HEK293T (cell line): ENCODE data around the gene CCR5AS.
"Not testable (repeated sequence)": the region's sequence is repeated elsewhere in the genome, so short reads cannot be mapped to it uniquely, and the experiment has no call there.

Source experiments
- CTCF ChIA-PET: fragments of 350-600 bp; formaldehyde crosslinking; extraction: SDS; loops from one replicate; lab custom pipeline; 2021; ENCODE audit warnings: antibody characterized with exemption, inconsistent platforms; lab: Yijun Ruan, JAX
- POLR2A ChIA-PET: fragments of 350-600 bp; formaldehyde crosslinking; extraction: SDS; loops from one replicate; lab custom pipeline; 2020; ENCODE audit warnings: antibody characterized with exemption, inconsistent platforms; lab: Yijun Ruan, JAX
- DNase-seq: peaks from one replicate; pipeline ENCODE4 v3.0.0; 2012; ENCODE audit warnings: mixed read lengths; ENCODE audit errors: extremely low spot score
- ARNT ChIP-seq: fragments of 450-650 bp; IDR thresholded peaks from 2 replicates; pipeline ENCODE4 v1.6.1; 2017; ENCODE audit warnings: mild to moderate bottlenecking
- BHLHE40 ChIP-seq: fragments of 450-650 bp; IDR thresholded peaks from 2 replicates; pipeline ENCODE4 v1.6.1; 2016; ENCODE audit warnings: mild to moderate bottlenecking, moderate library complexity, borderline replicate concordance
- CTBP1 ChIP-seq: fragments of 450-650 bp; IDR thresholded peaks from 2 replicates; pipeline ENCODE4 v1.6.1; 2016; ENCODE audit warnings: borderline replicate concordance
- ELF4 ChIP-seq: fragments of 450-650 bp; IDR thresholded peaks from 2 replicates; pipeline ENCODE4 v1.6.1; 2017; ENCODE audit warnings: antibody characterized with exemption
- FOXA1 ChIP-seq: fragments of 450-650 bp; IDR thresholded peaks from 2 replicates; pipeline ENCODE4 v1.6.1; 2016; ENCODE audit warnings: mild to moderate bottlenecking
- FOXK2 ChIP-seq: fragments of 450-650 bp; IDR thresholded peaks from 2 replicates; pipeline ENCODE4 v1.6.1; 2016; ENCODE audit warnings: mild to moderate bottlenecking
- FOXM1 ChIP-seq: fragments of 450-650 bp; IDR thresholded peaks from 2 replicates; pipeline ENCODE4 v1.6.1; 2017; ENCODE audit warnings: mild to moderate bottlenecking, borderline replicate concordance
- HDGF ChIP-seq: fragments of 450-650 bp; IDR thresholded peaks from 2 replicates; pipeline ENCODE4 v1.6.1; 2017; ENCODE audit warnings: antibody characterized with exemption, borderline replicate concordance
- L3MBTL2 ChIP-seq: fragments of 450-650 bp; conservative IDR thresholded peaks from 2 replicates; pipeline ENCODE4 v1.6.1; 2016; ENCODE audit warnings: mild to moderate bottlenecking
- LEF1 ChIP-seq: fragments of 450-650 bp; IDR thresholded peaks from 2 replicates; pipeline ENCODE4 v1.6.1; 2017; ENCODE audit warnings: mild to moderate bottlenecking, borderline replicate concordance
- NFRKB ChIP-seq: fragments of 450-650 bp; IDR thresholded peaks from 2 replicates; pipeline ENCODE4 v1.6.1; 2016; ENCODE audit warnings: mild to moderate bottlenecking, moderate library complexity
- PKNOX1 ChIP-seq: fragments of 450-650 bp; IDR thresholded peaks from 2 replicates; pipeline ENCODE4 v1.6.1; 2016
- SP1 ChIP-seq: fragments of 450-650 bp; IDR thresholded peaks from 2 replicates; pipeline ENCODE4 v1.6.1; 2017
- SUZ12 ChIP-seq: fragments of 450-650 bp; IDR thresholded peaks from 2 replicates; pipeline ENCODE4 v1.6.1; 2016; ENCODE audit warnings: mild to moderate bottlenecking
- TARDBP ChIP-seq: fragments of 450-650 bp; IDR thresholded peaks from 2 replicates; pipeline ENCODE4 v1.6.1; 2016
- ZNF384 ChIP-seq: fragments of 450-650 bp; IDR thresholded peaks from 2 replicates; pipeline ENCODE4 v1.6.1; 2016

CCR5AS gene

GRCh38 chr3:46429671-46430070 lies 22.8 kb upstream of the CCR5AS start:
- DNase-seq = no peak
- POLR2A ChIA-PET = no interaction called here
- no peak for TF ChIP-seq FOXK2
- no peak for TF ChIP-seq BHLHE40
- TF ChIP-seq TARDBP = no peak
- TF ChIP-seq HDGF = no peak
- no peak for TF ChIP-seq SP1
- TF ChIP-seq CTBP1 = no peak
- TF ChIP-seq L3MBTL2 = no peak
- TF ChIP-seq LEF1 = no peak
- TF ChIP-seq SUZ12 = no peak
- no peak for TF ChIP-seq ZNF384
- no peak for TF ChIP-seq FOXA1
- no peak for TF ChIP-seq NFRKB
- TF ChIP-seq ARNT = no peak
- no peak for TF ChIP-seq ELF4
- TF ChIP-seq PKNOX1 = no peak
- CTCF ChIA-PET = interaction anchor here (1.9 kb wide), 1 partner anchor 20 kb away, joined by 4 read pairs; no protein-coding TSS in a partner anchor

DNA sequence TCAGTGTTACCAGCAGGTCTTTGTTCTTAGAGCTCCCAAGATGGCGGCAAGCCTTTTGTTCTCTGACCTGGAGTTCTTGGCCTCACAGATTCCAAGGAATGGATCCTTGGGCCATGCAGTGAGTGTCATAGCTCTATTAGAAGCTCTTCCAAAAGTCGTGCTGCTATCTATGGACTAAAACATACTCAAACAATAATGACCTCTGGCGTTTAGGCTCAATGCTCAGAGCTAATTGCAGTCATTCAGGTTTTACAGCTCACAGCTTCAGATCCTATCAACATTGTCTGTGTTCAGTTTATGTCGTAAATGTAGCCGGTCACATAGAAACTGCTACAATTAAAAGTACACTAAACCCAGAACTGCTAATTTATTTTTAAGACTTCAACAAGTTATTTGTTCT lies 22.4 kb upstream of the CCR5AS start:
- TF ChIP-seq FOXK2 (no peak), BHLHE40 (no peak), PKNOX1 (no peak), FOXM1 (no peak), CTBP1 (no peak), L3MBTL2 (no peak), ARNT (no peak), ZNF384 (no peak), FOXA1 (no peak), TARDBP (no peak), LEF1 (no peak), NFRKB (no peak), HDGF (no peak), ELF4 (no peak), SUZ12 (no peak), SP1 (no peak)
- no peak for DNase-seq
- CTCF ChIA-PET = interaction anchor here (1.9 kb wide), 1 partner anchor 21 kb away, joined by 4 read pairs; no protein-coding TSS in a partner anchor
- POLR2A ChIA-PET = no interaction called here

- ChIA-PET POLR2A (no interaction called here), CTCF (interaction anchor here (1.9 kb wide), 1 partner anchor 22 kb away, joined by 4 read pairs; no protein-coding TSS in a partner anchor)
- TF ChIP-seq FOXK2 (no peak), LEF1 (no peak), NFRKB (no peak), SP1 (no peak), ARNT (no peak), TARDBP (no peak), ZNF384 (no peak), FOXM1 (no peak), FOXA1 (no peak)
- no peak for DNase-seq
Observed at GRCh38 chr3:46427916-46428833, 21.3 kb upstream of the CCR5AS start.

GRCh38 chr3:46427404-46427803 lies 20.5 kb upstream of the CCR5AS start:
- CTCF ChIA-PET = interaction anchor here (0.8 to 1.3 kb wide), 2 partner anchors 22 to 27 kb away, joined by 3 read pairs; no protein-coding TSS in a partner anchor
- POLR2A ChIA-PET, DNase-seq: not testable (repeated sequence)

GRCh38 chr3:46426476-46426875 lies 19.6 kb upstream of the CCR5AS start:
- CTCF ChIA-PET = interaction anchor here (1.0 to 1.3 kb wide), 2 partner anchors 23 to 48 kb away, joined by 3 read pairs; no protein-coding TSS in a partner anchor

GRCh38 chr3:46423588-46423987 lies 16.7 kb upstream of the CCR5AS start:
- ChIA-PET POLR2A (no interaction called here), CTCF (no interaction called here)
- no peak for TF ChIP-seq CTBP1
- no peak for TF ChIP-seq SUZ12
- TF ChIP-seq FOXK2 = no peak
- no peak for TF ChIP-seq TARDBP
- no peak for TF ChIP-seq ELF4
- TF ChIP-seq FOXM1 = no peak
- TF ChIP-seq NFRKB = no peak
- TF ChIP-seq FOXA1 = no peak
- no peak for TF ChIP-seq PKNOX1
- no peak for TF ChIP-seq HDGF
- TF ChIP-seq ZNF384 = no peak
- TF ChIP-seq SP1 = no peak
- DNase-seq = no peak

More at GRCh38 chr3:46426476-46426875, 19.6 kb upstream of the CCR5AS start:
- DNase-seq, POLR2A ChIA-PET: not testable (repeated sequence)
